ENCODE measurements around the gene TMEM150C.

TMEM150C gene

GRCh38 chr4:82519072-82519471, 42.7 kb downstream of the TMEM150C start:
- no peak for DNase-seq (ENCODE audit: low read depth in 4 of 4, low spot score in 1 of 4)

DNA sequence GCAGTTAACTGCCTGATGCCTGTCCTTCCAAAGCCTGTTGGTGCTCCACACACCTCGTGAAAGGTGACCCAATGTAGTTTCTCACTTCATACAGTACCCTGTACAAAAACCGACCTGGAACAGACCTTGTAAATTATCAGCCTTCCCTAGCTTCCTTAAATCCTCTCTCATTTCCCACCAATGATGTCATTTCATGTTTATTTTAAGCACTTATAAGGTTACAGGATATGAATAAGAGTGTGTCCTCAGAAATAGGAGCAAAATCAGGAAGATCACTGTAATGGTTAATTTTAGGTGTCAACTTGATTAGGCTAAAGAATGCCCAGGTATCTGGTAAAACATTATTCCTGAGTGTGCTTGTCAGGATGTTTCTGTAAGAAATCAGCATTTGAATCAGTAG, 44.7 kb downstream of the TMEM150C start:
- no peak for DNase-seq (ENCODE audit: low read depth in 4 of 4, low spot score in 1 of 4)

GRCh38 chr4:82515705-82516104, 46.1 kb downstream of the TMEM150C start:
- DNase-seq (ENCODE audit: low read depth in 4 of 4, low spot score in 1 of 4): no peak

GRCh38 chr4:82513382-82513781, 48.4 kb downstream of the TMEM150C start:
- no peak for DNase-seq (ENCODE audit: low read depth in 4 of 4, low spot score in 1 of 4)

DNA sequence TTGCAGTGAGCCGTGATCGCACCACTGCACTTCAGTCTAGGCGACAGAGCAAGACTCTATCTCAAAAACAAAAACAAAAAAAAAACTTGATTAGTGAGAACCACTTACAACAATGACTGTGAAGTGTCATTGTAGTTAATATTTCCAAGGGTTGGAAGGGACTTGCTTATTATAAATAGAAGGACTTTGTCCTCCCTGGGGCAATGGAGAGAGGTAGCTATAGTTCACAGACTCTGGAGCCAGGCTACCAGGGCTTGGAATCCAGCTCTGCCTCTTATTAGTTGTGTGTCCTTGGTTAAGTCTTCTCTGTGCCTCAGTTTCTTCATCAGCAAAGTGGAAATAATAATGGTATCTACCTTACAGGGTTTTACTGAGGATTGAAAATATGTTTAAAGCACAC, 51.6 kb downstream of the TMEM150C start:
- no peak for DNase-seq (ENCODE audit: low read depth in 4 of 4, low spot score in 1 of 4)

DNA sequence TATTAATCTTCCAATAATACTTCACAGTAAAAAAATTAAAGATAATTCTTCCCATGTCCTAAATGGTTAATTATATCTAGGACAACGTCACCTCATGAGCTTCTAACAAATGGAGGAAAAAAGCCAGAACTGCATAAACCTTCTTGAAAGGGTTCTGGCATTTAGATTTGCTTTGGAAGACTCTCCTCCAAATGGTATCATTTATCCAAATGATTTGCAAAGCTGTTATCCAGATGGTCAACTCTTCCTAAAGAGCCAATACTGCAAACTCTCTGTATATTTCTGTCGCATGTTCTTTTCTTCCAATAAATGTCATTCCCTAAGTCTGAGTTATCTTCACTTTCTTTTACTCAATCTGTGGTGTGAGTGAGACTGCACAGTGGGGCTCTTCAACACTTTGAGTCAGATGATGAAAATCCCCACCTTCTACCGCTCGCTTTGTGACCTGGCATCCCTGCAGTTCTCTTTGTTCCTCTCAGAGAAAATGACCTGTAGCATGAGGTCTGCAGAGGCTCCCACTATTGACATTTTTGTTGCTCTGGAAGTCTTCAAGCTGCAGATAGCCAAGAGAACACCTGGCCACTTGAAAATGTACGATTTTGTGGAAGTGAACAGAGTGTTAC, 52.9 kb downstream of the TMEM150C start:
- no peak for DNase-seq (ENCODE audit: low read depth in 4 of 4, low spot score in 1 of 4)

GRCh38 chr4:82508011-82508410, 53.8 kb downstream of the TMEM150C start:
- no peak for DNase-seq (ENCODE audit: low read depth in 4 of 4, low spot score in 1 of 4)

DNA sequence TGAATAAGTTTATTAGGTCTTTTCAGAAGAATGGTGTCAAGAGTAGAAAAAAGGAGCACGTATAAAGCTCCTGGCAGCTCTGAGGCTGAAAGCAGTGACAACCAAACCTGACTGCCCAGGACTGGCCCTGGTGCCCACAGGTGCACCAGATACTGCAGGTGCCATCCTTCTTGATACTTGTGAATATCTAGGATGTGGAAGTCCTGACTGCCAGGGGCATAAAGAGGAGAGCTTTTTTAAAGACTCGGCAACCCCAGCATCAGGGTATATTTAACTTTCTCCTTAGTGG, 60.7 kb downstream of the TMEM150C start:
- DNase-seq (ENCODE audit: low read depth in 4 of 4, low spot score in 1 of 4): no peak

- no peak for DNase-seq (ENCODE audit: low read depth in 4 of 4, low spot score in 1 of 4)
Measured at GRCh38 chr4:82500435-82501153, 61.2 kb downstream of the TMEM150C start.

DNA sequence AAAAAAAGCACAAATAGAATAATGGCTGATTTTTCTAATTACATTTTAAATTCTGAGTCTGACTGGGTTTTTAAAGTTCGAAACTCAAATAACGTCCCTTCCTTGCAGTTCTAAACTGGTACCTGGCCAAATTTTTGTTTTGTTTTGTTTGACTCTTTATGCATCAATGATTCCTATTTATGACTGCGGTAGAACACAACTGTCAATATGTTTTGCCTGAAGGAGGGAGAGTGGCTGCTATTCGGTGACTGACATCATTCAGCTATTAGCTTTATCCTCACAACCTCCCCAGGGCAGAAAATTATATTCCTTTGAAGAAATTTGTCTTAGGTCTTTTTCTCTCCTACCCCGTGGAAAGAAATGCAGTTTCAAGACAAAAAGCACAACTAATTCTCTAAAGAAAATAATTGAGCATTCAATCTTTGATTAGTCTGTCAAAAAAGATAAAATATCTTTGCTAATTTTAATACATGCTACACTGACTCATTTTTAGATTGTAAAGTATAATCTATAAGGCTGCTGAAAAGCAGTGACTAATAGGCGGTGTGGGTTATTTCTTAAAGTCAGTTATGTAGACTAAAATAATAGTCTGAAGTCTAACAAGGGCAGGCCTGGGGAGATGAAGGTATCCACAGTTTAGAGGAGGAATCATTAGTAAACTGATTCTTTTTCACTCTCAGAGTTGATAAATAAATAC, 61.9 kb downstream of the TMEM150C start:
- DNase-seq (ENCODE audit: low read depth in 4 of 4, low spot score in 1 of 4): no peak

- no peak for DNase-seq (ENCODE audit: low read depth in 4 of 4, low spot score in 1 of 4)
Measured at GRCh38 chr4:82496349-82496748, 65.4 kb downstream of the TMEM150C start.

- no peak for DNase-seq (ENCODE audit: low read depth in 4 of 4, low spot score in 1 of 4)
Measured at GRCh38 chr4:82495666-82496065, 66.1 kb downstream of the TMEM150C start.

DNA sequence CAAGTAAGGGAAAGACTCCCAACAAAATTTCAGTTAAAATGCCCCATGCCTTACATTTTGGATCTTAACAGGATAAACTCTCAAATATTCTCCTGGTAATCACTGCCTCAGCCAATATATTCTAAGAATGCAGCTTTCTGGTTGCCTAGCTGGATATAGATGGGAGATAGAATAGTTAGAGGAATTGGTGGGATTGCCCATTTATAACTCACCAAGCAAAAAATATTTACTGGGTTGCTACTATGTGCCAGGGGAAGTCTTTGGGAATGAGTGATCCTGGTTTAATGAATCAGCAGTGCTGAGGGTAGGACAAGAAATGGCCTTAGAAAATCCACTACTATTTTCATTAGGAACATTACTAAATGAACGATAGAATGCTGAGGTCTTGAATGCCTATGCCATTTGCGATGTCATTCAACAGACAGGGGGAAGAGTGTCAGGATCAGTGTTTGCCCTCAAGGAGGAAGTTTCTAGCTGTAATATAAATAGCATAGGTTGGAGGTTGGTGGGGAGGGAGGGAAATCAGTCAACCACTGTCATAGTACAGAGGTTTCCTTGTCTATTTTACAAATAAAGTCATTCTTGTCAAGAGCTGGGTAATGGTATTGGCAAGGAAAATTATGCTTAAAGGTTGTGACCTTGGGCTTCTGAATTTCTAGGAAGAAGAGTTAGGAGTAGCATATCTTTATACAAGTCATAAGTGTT, 67.9 kb downstream of the TMEM150C start:
- DNase-seq (ENCODE audit: low read depth in 4 of 4, low spot score in 1 of 4): no peak

DNA sequence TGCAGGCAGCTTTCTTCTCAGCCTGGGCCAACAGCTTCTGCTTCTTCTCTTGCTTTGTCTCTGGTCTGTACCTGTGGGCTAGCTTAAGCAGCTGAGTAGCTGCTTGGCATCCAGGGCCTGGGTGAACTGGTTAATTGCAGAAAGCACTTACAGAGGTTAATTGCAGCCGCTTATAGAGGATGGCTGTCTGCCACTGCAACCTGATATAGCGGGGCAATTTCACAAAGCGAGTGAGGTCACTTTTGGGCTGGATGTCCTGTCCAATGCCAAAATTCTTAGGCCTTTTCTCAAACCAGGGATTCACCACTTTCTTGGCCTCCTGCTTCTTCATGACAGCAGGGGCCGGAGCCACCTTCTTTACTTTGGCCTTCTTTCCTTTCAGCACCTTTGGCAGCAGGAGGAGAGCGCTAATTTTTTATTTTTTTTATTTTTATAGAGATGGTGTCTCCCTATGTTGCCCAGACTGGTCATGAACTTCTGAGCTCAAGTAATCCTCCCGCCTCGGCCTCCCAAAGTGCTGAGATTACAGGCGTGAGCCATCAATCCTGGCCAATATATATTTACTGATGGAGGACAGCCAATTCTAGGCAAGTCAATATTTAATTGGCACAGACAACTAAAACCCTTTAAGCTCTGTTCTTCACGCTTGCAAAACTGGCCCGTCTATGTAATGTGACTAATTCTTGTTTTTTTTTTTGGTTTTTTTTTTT, 70.4 kb downstream of the TMEM150C start:
- no peak for DNase-seq (ENCODE audit: low read depth in 4 of 4, low spot score in 1 of 4)

DNA sequence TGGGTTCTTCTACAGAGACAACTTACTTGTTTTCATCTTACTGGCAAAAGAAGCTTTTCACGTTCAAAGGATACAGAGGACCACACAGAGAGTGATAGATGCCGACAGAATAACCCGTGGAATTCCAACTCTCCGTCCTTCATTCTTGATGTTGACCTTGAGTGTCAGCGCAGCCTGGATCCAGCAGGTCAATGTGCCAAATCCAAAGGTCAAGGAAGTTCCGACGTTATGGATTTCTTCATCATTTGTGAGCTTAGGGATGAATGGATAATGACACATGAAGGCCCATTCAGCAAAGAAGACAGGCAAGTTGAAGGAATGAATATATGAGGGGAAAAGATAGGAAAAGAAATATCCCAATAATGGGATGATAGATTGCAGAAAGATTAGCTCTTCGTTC, 71.8 kb downstream of the TMEM150C start:
- DNase-seq (ENCODE audit: low read depth in 4 of 4, low spot score in 1 of 4): no peak

DNA sequence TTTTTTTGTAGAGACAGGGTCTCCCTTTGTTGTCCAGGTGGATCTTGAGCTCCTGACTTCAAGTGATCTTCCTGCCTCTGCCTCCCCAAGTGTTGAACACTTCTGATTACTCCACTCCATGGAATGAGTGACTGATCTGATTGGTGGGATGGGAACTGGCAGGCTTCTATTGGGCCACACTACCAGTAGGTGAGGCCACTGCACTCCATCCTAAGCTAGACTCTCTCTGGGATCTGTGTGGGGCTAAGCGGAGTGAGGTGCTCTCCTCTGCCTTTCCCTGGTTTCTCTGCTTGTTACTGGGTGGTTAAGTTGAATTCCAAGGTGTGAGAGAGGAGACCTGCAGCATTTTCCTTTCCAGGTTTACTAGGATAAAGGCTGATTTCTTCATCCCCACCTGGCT, 72.7 kb downstream of the TMEM150C start:
- no peak for DNase-seq (ENCODE audit: low read depth in 4 of 4, low spot score in 1 of 4)

DNA sequence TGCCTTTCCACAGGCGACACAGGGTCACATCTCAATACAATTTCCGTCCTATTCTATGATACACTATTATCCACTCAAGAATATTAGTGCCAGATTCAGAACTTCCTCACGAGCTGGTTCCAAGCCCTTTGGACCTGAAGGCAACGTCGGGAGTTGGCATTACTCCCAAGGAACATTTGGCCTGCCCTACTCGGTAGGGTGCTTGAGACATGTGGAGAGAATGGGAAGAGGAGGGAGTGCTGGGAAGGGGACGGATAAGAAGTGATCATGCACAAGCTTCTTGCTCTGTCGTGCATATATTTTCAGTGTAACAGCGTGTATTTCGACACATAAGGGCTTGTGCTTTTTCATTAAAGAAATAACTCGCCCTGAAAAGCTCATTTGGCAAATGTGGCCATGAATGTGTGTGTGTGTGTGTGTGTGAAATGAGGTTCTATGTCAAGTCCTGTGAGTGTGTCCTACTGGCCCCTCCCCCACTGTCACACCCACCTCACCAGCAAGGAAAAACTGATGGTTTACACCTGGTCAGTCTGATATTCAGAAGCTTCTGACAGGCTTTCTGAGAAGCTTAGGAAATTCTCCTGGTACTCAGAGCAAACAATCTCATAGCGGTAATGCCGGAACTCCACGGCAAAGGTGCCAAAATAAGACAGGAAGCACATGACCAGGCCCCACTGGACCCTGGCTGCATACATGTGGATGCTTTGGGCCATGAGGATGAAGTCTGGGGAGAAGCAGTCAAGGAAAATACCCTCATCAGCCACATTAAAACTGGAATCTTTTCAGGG, 76.6 kb downstream of the TMEM150C start:
- DNase-seq (ENCODE audit: low read depth in 4 of 4, low spot score in 1 of 4): no peak

DNA sequence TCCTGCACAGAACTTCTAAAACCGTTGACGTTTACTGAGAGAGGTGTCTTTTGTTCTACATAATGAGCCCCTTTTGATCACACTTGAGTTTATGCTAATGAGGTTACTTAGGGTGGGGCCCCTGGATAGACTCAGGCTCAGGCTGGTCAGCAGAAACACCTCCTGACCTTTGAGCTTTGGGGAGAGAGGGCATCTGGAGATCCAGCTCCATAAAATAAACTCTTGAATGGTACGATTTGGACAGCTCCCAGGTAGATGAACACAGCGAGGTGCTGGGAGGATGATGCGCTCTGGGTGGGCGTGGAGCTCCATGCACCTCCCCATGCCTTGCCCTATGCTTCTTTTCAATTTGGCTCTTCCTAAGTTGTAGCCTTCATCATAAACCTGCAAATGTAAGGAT, 79.4 kb downstream of the TMEM150C start:
- DNase-seq (ENCODE audit: low read depth in 4 of 4, low spot score in 1 of 4): no peak

DNA sequence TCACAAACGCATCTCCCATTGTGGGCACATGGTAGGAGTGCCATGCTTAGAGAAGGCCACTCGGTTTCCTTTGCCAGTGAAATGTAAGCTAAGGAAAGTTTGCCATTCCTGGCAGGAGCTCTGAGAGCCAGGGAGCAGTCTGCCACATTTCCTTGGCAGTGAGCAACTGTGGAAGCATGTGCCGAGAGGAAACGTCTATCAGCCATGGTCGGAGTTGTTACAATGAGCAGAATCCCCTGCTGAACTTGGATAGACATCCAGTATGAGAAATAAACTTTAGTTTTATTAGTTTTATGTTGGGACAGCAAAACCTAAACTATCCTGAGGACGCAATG, 80.3 kb downstream of the TMEM150C start:
- no peak for DNase-seq (ENCODE audit: low read depth in 4 of 4, low spot score in 1 of 4)

DNA sequence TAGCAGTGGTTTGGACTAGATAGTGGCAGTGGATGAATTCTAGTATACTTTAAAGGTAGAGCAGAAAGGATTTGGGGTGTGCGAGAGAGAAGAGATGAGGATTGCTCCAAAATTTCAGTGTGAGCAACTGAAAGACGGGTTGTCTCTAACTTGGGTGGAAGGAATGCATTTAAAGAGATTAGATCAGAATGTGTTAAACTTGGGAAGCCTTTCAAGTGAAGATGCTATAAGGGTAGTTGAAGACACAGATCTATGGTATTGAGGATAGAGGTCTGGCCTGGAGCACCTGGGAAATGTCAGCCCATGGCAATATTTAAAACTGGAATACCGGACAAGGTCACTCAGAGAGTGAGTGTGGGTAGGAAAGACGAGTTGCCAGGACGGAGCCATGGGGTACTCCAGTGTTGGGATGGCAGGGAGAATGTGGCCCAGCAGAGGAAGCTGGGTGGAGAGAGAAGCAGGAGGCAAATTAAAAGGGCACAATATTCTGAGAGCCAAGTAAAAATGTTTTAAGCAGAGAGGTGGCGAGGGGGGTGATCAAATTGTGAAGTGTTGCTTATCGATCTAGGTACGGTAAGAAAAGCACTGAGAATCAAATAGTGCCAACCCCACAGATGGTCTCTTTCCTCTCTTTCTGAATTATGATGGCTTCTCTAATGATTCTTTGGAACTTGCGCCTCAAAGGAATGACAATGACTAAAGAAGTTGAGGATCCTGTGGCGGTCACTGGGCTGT, 80.8 kb downstream of the TMEM150C start:
- DNase-seq (ENCODE audit: low read depth in 4 of 4, low spot score in 1 of 4): no peak

Measured in stimulated activated CD4-positive, alpha-beta T cell treated with anti-CD3 and anti-CD28 coated beads, Interleukin-1b, Interleukin-23, amount 100 ng/mL, for 24 hours (primary cell).